ENCODE data around the gene TMC4.

TMC4 gene

GRCh38 chr19:54160854-54161253 is 12.1 kb downstream of the TMC4 start:
- H3K4me1 ChIP-seq = peaks cover 0 to 44% (median 28%) of the 10 kb centered on the region in 4 donors
- no peaks in the 10 kb centered on the region for H3K9me3 ChIP-seq
- intact Hi-C loops (cut with DNase I; ENCODE audit: low total_unique reads) = no loop called here
- peaks cover 13 to 25% (median 23%) of the 10 kb centered on the region in 3 donors for H3K36me3 ChIP-seq
- no peak for TF ChIP-seq CTCF (IDR thresholded peaks at IDR 0.05)
- DNase-seq = no peak
- peak overlapping the region; percentile 73 to 85 for H3K27ac ChIP-seq
- peaks cover 0 to 29% of the 10 kb centered on the region in 2 donors for H3K27me3 ChIP-seq
- peak overlapping the region; percentile 56 to 64 for H3K4me3 ChIP-seq

GRCh38 chr19:54160182-54160811 is 12.7 kb downstream of the TMC4 start:
- DNase-seq = no peak
- H3K27me3 ChIP-seq = peaks cover 0 to 26% of the 10 kb centered on the region in 2 donors
- intact Hi-C loops (cut with DNase I; ENCODE audit: low total_unique reads) = no loop called here

GRCh38 chr19:54159352-54160181 is 13.4 kb downstream of the TMC4 start, which contains the start of gene LENG1:
TSS of gene LENG1 (minus strand) at chr19:54159721. CDS start at chr19:54159695, 26 bp downstream.
- Histone ChIP-seq H3K27ac (peak within 1 kb of the TSS; percentile 90 to 93), H3K4me1 (peaks cover 0 to 42% (median 28%) of the 10 kb centered on the region in 4 donors), H3K4me3 (peak within 1 kb of the TSS; percentile 63 to 64), H3K9me3 (no peaks in the 10 kb centered on the region), H3K36me3 (peaks cover 25 to 38% (median 36%) of the 10 kb centered on the region in 3 donors), H3K27me3 (peaks cover 0 to 20% of the 10 kb centered on the region in 2 donors)
- peak; percentile 100 for DNase-seq
- peak; percentile 22 to 37 for TF ChIP-seq CTCF (IDR thresholded peaks at IDR 0.05)
- intact Hi-C loops (cut with DNase I; ENCODE audit: low total_unique reads) = loop anchor here (2.0 kb wide), 1 partner anchor 23 kb away; the partner anchor contains the start of gene CNOT3

More at GRCh38 chr19:54160182-54160811, 12.7 kb downstream of the TMC4 start:
- no peak for TF ChIP-seq CTCF (IDR thresholded peaks at IDR 0.05)
- Histone ChIP-seq H3K27ac (peak overlapping the region; percentile 73 to 85), H3K4me3 (peak overlapping the region; percentile 56 to 64), H3K4me1 (peaks cover 0 to 44% (median 28%) of the 10 kb centered on the region in 4 donors), H3K36me3 (peaks cover 18 to 31% (median 29%) of the 10 kb centered on the region in 3 donors), H3K9me3 (no peaks in the 10 kb centered on the region)

GRCh38 chr19:54158812-54159351 is 14.1 kb downstream of the TMC4 start:
- peak overlapping the region; percentile 90 to 93 for H3K27ac ChIP-seq
- peaks cover 26 to 45% (median 43%) of the 10 kb centered on the region in 3 donors for H3K36me3 ChIP-seq
- H3K4me3 ChIP-seq = peak overlapping the region; percentile 63 to 64
- no peak for TF ChIP-seq CTCF (IDR thresholded peaks at IDR 0.05)
- intact Hi-C loops (cut with DNase I; ENCODE audit: low total_unique reads) = loop anchor here (2.0 kb wide), 1 partner anchor 22 kb away; the partner anchor contains the start of gene CNOT3
- peaks cover 0 to 39% (median 28%) of the 10 kb centered on the region in 4 donors for H3K4me1 ChIP-seq
- no peak for DNase-seq
- no peaks in the 10 kb centered on the region for H3K9me3 ChIP-seq
- H3K27me3 ChIP-seq = peaks cover 0 to 14% of the 10 kb centered on the region in 2 donors

- DNase-seq = no peak
- Histone ChIP-seq H3K9me3 (no peaks in the 10 kb centered on the region), H3K27me3 (no peaks in the 10 kb centered on the region), H3K4me1 (peaks cover 0 to 30% (median 22%) of the 10 kb centered on the region in 4 donors), H3K27ac (no peak overlapping the region), H3K4me3 (no peak overlapping the region), H3K36me3 (peaks cover 45 to 64% (median 62%) of the 10 kb centered on the region in 3 donors)
- intact Hi-C loops (cut with DNase I; ENCODE audit: low total_unique reads) = no loop called here
- no peak for TF ChIP-seq CTCF (IDR thresholded peaks at IDR 0.05)
Measured at GRCh38 chr19:54156953-54157352, 16.0 kb downstream of the TMC4 start.

Measured in tibial artery (tissue), 4 donors.